H1 (cell line): ENCODE data around the gene TGM2. TPM values are rescaled to one million over a fixed set of nuclear protein-coding genes. Genes with fewer than 3 reads are reported as not detected.

Experiments
- CTCF ChIA-PET: fragments of 300-600 bp; sonication (Branson Sonifier 250); formaldehyde crosslinking; loops from one replicate; lab custom pipeline; 2021; ENCODE audit not compliant: partially characterized antibody; lab: Charles Lee
- POLR2A ChIA-PET: fragments of 300-600 bp; sonication (Branson Sonifier 250); formaldehyde crosslinking; loops from one replicate; lab custom pipeline; 2021; ENCODE audit warnings: inconsistent platforms; ENCODE audit not compliant: partially characterized antibody; lab: Charles Lee
- DNase-seq, 2 experiments: peaks; one replicate each; pipeline versions ENCODE4 v3.0.0 to v3.0.0-alpha.2; 2010 to 2022; ENCODE audit warnings: low spot score in 2 of 2, low read depth in 1 of 2, mixed read lengths in 1 of 2
- FAIRE-seq: peaks from 2 replicates; lab custom pipeline; 2011; peaks lifted over from hg19 to GRCh38; lab: Jason Lieb, UNC
- H2AFZ ChIP-seq: 2 replicates; pipeline ENCODE4 v1.8.1; 2012; ENCODE audit warnings: low read length, inconsistent platforms
- H2AK5ac ChIP-seq: 2 replicates; pipeline ENCODE4 v1.6.1; 2013; ENCODE audit warnings: low read depth, low read length
- H2BK120ac ChIP-seq: replicated peaks from 2 replicates; pipeline ENCODE3; 2013; ENCODE audit warnings: low read depth, low read length, inconsistent platforms
- H2BK12ac ChIP-seq: 2 replicates; pipeline ENCODE4 v1.6.1; 2013; ENCODE audit warnings: low read depth, low read length
- H2BK15ac ChIP-seq: 2 replicates; pipeline ENCODE4 v1.6.1; 2013; ENCODE audit warnings: low read length
- H2BK20ac ChIP-seq: 2 replicates; pipeline ENCODE4 v1.6.1; 2013; ENCODE audit warnings: low read length
- H2BK5ac ChIP-seq: 2 replicates; pipeline ENCODE4 v1.6.1; 2013; ENCODE audit warnings: low read depth, low read length
- H3K14ac ChIP-seq: 2 replicates; pipeline ENCODE4 v1.6.1; 2013; ENCODE audit warnings: inconsistent platforms; ENCODE audit not compliant: insufficient read length
- H3K18ac ChIP-seq: 2 replicates; pipeline ENCODE4 v1.6.1; 2013; ENCODE audit warnings: low read length; ENCODE audit errors: extremely low read depth
- H3K23ac ChIP-seq: 2 replicates; pipeline ENCODE4 v1.6.1; 2013; ENCODE audit warnings: inconsistent platforms; ENCODE audit not compliant: insufficient read length
- H3K23me2 ChIP-seq: 2 replicates; pipeline ENCODE4 v1.6.1; 2013; ENCODE audit warnings: low read depth, low read length
- H3K27ac ChIP-seq: 2 replicates; pipeline ENCODE4 v1.6.1; 2011; ENCODE audit warnings: low read depth, low read length, inconsistent platforms
- H3K27me3 ChIP-seq, 4 experiments: replicated peaks in 1 of 4; 1 replicate in 1 of 4; 2 replicates in 3 of 4; pipeline versions ENCODE4 v1.6.1 to v1.8.1; 2011 to 2013; ENCODE audit warnings: low read length in 3 of 4, mild to moderate bottlenecking in 3 of 4, inconsistent platforms in 2 of 4, mixed read lengths in 2 of 4, moderate library complexity in 1 of 4; ENCODE audit not compliant: control insufficient read depth in 3 of 4, insufficient read depth in 3 of 4; ENCODE audit errors: extremely low read depth in 1 of 4
- H3K36me3 ChIP-seq, 4 experiments: 2 replicates each; pipeline versions ENCODE4 v1.6.1 to v1.8.1; 2011 to 2013; ENCODE audit warnings: mild to moderate bottlenecking in 4 of 4, low read length in 3 of 4, moderate library complexity in 2 of 4, control low read depth in 1 of 4, inconsistent platforms in 1 of 4; ENCODE audit not compliant: insufficient read depth in 4 of 4, control insufficient read depth in 2 of 4
- H3K4ac ChIP-seq: replicated peaks from 2 replicates; pipeline ENCODE3; 2013; ENCODE audit warnings: low read length, low read depth, mixed read lengths, inconsistent platforms; ENCODE audit not compliant: insufficient read length
- H3K4me1 ChIP-seq, 4 experiments: replicated peaks in 1 of 4; 1 replicate in 1 of 4; 2 replicates in 3 of 4; pipeline versions ENCODE4 v1.6.1 to v1.8.1; 2011 to 2013; ENCODE audit warnings: low read length in 3 of 4, inconsistent platforms in 2 of 4, mixed read lengths in 1 of 4; ENCODE audit not compliant: insufficient read depth in 4 of 4, control insufficient read depth in 3 of 4
- H3K4me2 ChIP-seq, 2 experiments: 2 replicates each; pipeline versions ENCODE4 v1.6.1 to v1.8.1; 2011 to 2013; ENCODE audit warnings: low read depth in 2 of 2, low read length in 2 of 2, control low read depth in 1 of 2, inconsistent platforms in 1 of 2, mild to moderate bottlenecking in 1 of 2; ENCODE audit not compliant: insufficient read depth in 1 of 2
- H3K4me3 ChIP-seq, 4 experiments: fragments of 200-600, 300-600 bp in 1 of 4; sonication (generic), shearing (Covaris generic), sonication (Bioruptor Twin) in 1 of 4; 2 replicates each; pipeline versions ENCODE4 v1.5.1 to v1.8.1; 2011 to 2016; ENCODE audit warnings: low read length in 4 of 4, low read depth in 3 of 4, control low read depth in 2 of 4, inconsistent platforms in 2 of 4, mild to moderate bottlenecking in 2 of 4, mixed read lengths in 1 of 4, moderate library complexity in 1 of 4; ENCODE audit not compliant: insufficient read depth in 2 of 4; ENCODE audit errors: extremely low read depth in 1 of 4
- H3K56ac ChIP-seq: replicated peaks from 2 replicates; pipeline ENCODE3; 2013; ENCODE audit warnings: low read depth, mild to moderate bottlenecking, mixed read lengths, low read length, inconsistent platforms; ENCODE audit not compliant: insufficient read length
- H3K79me1 ChIP-seq: 2 replicates; pipeline ENCODE4 v1.6.1; 2013; ENCODE audit warnings: low read depth, low read length, control low read depth
- H3K79me2 ChIP-seq, 2 experiments: 2 replicates each; pipeline versions ENCODE4 v1.6.1 to v1.8.1; 2012 to 2013; ENCODE audit warnings: low read length in 2 of 2, mild to moderate bottlenecking in 2 of 2, inconsistent platforms in 1 of 2; ENCODE audit not compliant: insufficient read depth in 2 of 2, control insufficient read depth in 1 of 2
- H3K9ac ChIP-seq, 4 experiments: replicated peaks in 1 of 4; 1 replicate in 1 of 4; 2 replicates in 3 of 4; pipeline versions ENCODE4 v1.6.1 to v1.8.1; 2011 to 2013; ENCODE audit warnings: low read depth in 3 of 4, low read length in 3 of 4, control low read depth in 2 of 4, mild to moderate bottlenecking in 2 of 4, moderate library complexity in 2 of 4, inconsistent platforms in 1 of 4; ENCODE audit errors: extremely low read depth in 1 of 4
- H3K9me3 ChIP-seq, 2 experiments: 2 replicates each; pipeline versions ENCODE4 v1.6.1 to v1.8.1; 2012 to 2013; ENCODE audit warnings: mild to moderate bottlenecking in 2 of 2, moderate library complexity in 2 of 2, control low read depth in 1 of 2, inconsistent platforms in 1 of 2, low read depth in 1 of 2, low read length in 1 of 2, mixed read lengths in 1 of 2; ENCODE audit not compliant: insufficient read depth in 2 of 2
- H4K20me1 ChIP-seq, 2 experiments: replicated peaks in 1 of 2; 2 replicates each; pipeline versions ENCODE3 to v1.8.1; 2011 to 2013; ENCODE audit warnings: inconsistent platforms in 2 of 2, low read length in 2 of 2, mild to moderate bottlenecking in 1 of 2; ENCODE audit not compliant: insufficient read depth in 2 of 2, control insufficient read depth in 1 of 2
- H4K5ac ChIP-seq: 2 replicates; pipeline ENCODE4 v1.6.1; 2013; ENCODE audit warnings: low read length, low read depth, mixed read lengths, inconsistent platforms; ENCODE audit not compliant: insufficient read length
- H4K8ac ChIP-seq: 2 replicates; pipeline ENCODE4 v1.8.0; 2013; ENCODE audit warnings: mild to moderate bottlenecking, moderate library complexity, low read length, inconsistent platforms; ENCODE audit not compliant: insufficient read depth; ENCODE audit errors: extremely low read depth
- H4K91ac ChIP-seq: replicated peaks from 2 replicates; pipeline ENCODE3; 2013; ENCODE audit warnings: low read length, mixed read lengths, inconsistent platforms; ENCODE audit not compliant: insufficient read length
- YY1 ChIP-seq: IDR thresholded peaks from 2 replicates; pipeline ENCODE4 v1.6.1; 2011; ENCODE audit warnings: low read depth, mild to moderate bottlenecking, low read length
- WGBS, 2 experiments: shearing (Covaris generic) in 1 of 2; methylation state at CpG; one replicate each; pipeline versions ENCODE4 v1.1.6 to v1.1.7; 2013 to 2015; ENCODE audit warnings: low lambda C conversion rate in 2 of 2, mixed read lengths in 2 of 2, inconsistent platforms in 1 of 2, low coverage in 1 of 2, missing lambda C conversion rate in 1 of 2; ENCODE audit not compliant: insufficient replicate concordance in 2 of 2, insufficient coverage in 1 of 2, insufficient read length in 1 of 2; ENCODE audit errors: extremely low coverage in 1 of 2, missing lambda C conversion rate in 1 of 2; 5-methylcytosine and 5-hydroxymethylcytosine counted together
- polyA plus RNA-seq, 7 experiments: library from polyadenylated mRNA; depleted of rRNA in 3 of 7; stranded (reverse) in 5 of 7; unstranded in 2 of 7; fragments of >200 nt in 5 of 7; fragments of 200-250 nt in 2 of 7; gene quantifications; 1 replicate in 5 of 7; 2 replicates in 1 of 7; 4 replicates in 1 of 7; pipeline versions ENCODE4 v1.2.1 to v1.2.3, GENCODE V29; 2011 to 2013; ENCODE audit warnings: missing spikeins in 2 of 7, mixed read lengths in 2 of 7
- total RNA-seq: library from RNA; stranded (reverse); fragmentation: NEBNext Ultra II Directional; extraction: Animal tissue kit (Norgen Biotek cat#: 25700); gene quantifications from 2 replicates; pipeline ENCODE4 v1.2.1, GENCODE V29; 2021
- TF ChIP-seq, protein P1 (sequence below), 3 experiments: IDR thresholded peaks; 1 replicate in 2 of 3; 2 replicates in 1 of 3; pipeline versions ENCODE4 v1.5.1 to v1.6.1; 2011; ENCODE audit warnings: low read length in 3 of 3, mild to moderate bottlenecking in 3 of 3, inconsistent platforms in 2 of 3, low read depth in 1 of 3, moderate library complexity in 1 of 3; ENCODE audit not compliant: insufficient read depth in 1 of 3; ENCODE audit errors: control extremely low read depth in 1 of 3

TGM2 gene
- total and polyA plus RNA-seq, 2 of the 8 experiments (the other 6 are each of a cell fraction or from before 2014, with no cell fraction given) = 0.86 to 1.0 TPM

DNA sequence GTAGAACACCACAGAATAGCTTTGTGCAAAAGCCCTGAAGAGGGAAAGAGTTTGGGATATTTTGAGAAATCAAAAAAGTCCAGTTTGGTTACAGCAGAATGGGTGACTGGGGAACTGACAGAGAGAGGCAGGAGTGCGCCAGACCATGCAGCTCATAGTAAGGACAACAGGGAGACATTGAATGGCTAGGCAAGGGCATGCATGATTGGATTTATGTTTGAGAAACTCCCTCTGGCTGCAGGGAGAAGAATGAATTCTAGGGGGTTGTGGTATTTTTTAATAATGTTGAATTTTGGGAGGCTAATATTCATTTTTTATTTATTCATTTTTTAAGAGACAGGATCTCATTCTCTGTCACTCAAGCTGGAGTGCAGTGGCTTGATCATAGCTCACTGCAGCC lies 49.9 kb downstream of the TGM2 start:
- no peak overlapping the region for H4K5ac ChIP-seq
- H4K20me1 ChIP-seq = no peaks in the 10 kb centered on the region
- no peak overlapping the region for H3K4me2 ChIP-seq
- no peak overlapping the region for H4K8ac ChIP-seq
- no peaks in the 10 kb centered on the region for H3K23me2 ChIP-seq
- DNase-seq (peak in 1 of 2 experiments; percentile 22), FAIRE-seq (no peak)
- ChIA-PET CTCF (interaction anchor here (0.7 to 7.5 kb wide), 20 partner anchors 8 to 267 kb away, joined by 3 to 198 read pairs (median 6); partner anchors contain the start of gene TGM2), POLR2A (interaction anchor here (0.6 kb wide), 1 partner anchor 12 kb away, joined by 3 read pairs; no protein-coding TSS in a partner anchor)
- no peak overlapping the region for H3K18ac ChIP-seq
- no peak overlapping the region for H2AFZ ChIP-seq
- no peak overlapping the region for H3K14ac ChIP-seq
- no peaks in the 10 kb centered on the region for H3K79me1 ChIP-seq
- no peak overlapping the region for H2BK12ac ChIP-seq
- H3K27ac ChIP-seq = no peak overlapping the region
- H3K4me1 ChIP-seq = no peaks in the 10 kb centered on the region
- no peaks in the 10 kb centered on the region for H3K27me3 ChIP-seq
- no peak overlapping the region for H2AK5ac ChIP-seq
- no peak overlapping the region for H3K4ac ChIP-seq
- 90% methylated on average over 1 of the region's 1 CpG; no CpG with 5 or more reads in 1 of the 2 experiments for WGBS, 2 experiments
- H3K79me2 ChIP-seq = no peaks in the 10 kb centered on the region
- H2BK15ac ChIP-seq = no peak overlapping the region
- H3K9me3 ChIP-seq = no peaks in the 10 kb centered on the region
- H3K9ac ChIP-seq = no peak overlapping the region
- no peak overlapping the region for H2BK5ac ChIP-seq
- no peaks in the 10 kb centered on the region for H3K36me3 ChIP-seq
- TF ChIP-seq, protein P1, sequence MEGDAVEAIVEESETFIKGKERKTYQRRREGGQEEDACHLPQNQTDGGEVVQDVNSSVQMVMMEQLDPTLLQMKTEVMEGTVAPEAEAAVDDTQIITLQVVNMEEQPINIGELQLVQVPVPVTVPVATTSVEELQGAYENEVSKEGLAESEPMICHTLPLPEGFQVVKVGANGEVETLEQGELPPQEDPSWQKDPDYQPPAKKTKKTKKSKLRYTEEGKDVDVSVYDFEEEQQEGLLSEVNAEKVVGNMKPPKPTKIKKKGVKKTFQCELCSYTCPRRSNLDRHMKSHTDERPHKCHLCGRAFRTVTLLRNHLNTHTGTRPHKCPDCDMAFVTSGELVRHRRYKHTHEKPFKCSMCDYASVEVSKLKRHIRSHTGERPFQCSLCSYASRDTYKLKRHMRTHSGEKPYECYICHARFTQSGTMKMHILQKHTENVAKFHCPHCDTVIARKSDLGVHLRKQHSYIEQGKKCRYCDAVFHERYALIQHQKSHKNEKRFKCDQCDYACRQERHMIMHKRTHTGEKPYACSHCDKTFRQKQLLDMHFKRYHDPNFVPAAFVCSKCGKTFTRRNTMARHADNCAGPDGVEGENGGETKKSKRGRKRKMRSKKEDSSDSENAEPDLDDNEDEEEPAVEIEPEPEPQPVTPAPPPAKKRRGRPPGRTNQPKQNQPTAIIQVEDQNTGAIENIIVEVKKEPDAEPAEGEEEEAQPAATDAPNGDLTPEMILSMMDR (IDR thresholded peaks at IDR 0.05; ENCODE audit: control extremely low read depth in 1 of 3, insufficient read depth in 1 of 3, low read depth in 1 of 3, low read length in 3 of 3) = peak in 1 of 3 experiments; percentile 21; a peak in 1 of 4 replicates
- no peak for TF ChIP-seq YY1
- H3K56ac ChIP-seq = no peak overlapping the region
- H3K23ac ChIP-seq = no peak overlapping the region
- no peak overlapping the region for H3K4me3 ChIP-seq
- no peak overlapping the region for H4K91ac ChIP-seq
- H2BK20ac ChIP-seq = no peak overlapping the region
- no peak overlapping the region for H2BK120ac ChIP-seq
